NCI-H524 treated with DMSO at 0.1 percent for 48 hours (cell line): ENCODE measurements around the gene AGRP.
A peak's percentile ranks its signal among the peaks of the same experiment; 100 is the strongest.
"Not testable (repeated sequence)": the region's sequence is repeated elsewhere in the genome, so short reads cannot be mapped to it uniquely, and the experiment has no call there.

ENCODE experiments used
- DNase-seq: peaks from one replicate; lab custom pipeline; 2025; lab: John Stamatoyannopoulos, UW

Gene AGRP, protein sequence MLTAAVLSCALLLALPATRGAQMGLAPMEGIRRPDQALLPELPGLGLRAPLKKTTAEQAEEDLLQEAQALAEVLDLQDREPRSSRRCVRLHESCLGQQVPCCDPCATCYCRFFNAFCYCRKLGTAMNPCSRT

DNA sequence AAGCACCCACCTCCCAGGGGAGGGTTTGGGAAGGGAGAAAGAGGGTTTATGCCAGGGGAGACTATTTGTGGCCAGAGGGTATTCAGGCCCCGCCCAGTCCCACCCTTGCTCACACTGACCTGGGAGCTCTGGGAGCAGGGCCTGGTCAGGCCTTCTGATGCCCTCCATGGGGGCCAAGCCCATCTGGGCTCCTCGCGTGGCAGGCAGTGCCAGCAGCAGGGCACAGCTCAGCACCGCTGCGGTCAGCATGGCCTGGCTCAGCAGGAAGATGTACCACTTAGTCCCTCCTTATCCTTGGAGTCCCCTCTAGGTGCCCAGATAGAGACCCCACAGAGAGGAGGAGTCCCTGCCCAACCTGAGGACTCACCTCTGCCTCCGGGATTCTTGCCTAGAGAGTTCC is at the start of gene AGRP:
Gene AGRP (minus strand): TSS at position 398 of the 400 bp plus-strand sequence. CDS start 149 bp downstream, at position 249.
- DNase-seq: no peak

DNA sequence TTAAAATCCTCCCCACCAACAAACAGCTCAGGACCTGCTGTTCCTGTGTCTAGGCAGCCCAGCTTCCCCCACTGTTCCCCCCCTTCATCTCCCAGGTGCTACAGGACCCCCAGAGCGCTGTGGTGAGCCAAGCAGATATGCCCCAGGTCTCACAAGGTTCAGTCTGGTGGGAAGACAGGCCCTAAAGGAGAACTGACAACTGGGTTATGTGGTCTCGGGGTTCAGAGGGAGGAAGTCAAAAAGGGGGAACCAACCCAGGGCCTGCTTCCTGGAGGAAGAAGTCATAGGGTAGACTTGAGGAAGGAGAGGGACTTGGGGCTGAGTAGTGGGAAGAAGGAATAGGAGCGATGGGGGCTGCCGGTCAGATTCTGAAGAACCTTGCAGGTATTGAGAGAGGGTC is 47.9 kb upstream of the AGRP start:
- no peak for DNase-seq

DNA sequence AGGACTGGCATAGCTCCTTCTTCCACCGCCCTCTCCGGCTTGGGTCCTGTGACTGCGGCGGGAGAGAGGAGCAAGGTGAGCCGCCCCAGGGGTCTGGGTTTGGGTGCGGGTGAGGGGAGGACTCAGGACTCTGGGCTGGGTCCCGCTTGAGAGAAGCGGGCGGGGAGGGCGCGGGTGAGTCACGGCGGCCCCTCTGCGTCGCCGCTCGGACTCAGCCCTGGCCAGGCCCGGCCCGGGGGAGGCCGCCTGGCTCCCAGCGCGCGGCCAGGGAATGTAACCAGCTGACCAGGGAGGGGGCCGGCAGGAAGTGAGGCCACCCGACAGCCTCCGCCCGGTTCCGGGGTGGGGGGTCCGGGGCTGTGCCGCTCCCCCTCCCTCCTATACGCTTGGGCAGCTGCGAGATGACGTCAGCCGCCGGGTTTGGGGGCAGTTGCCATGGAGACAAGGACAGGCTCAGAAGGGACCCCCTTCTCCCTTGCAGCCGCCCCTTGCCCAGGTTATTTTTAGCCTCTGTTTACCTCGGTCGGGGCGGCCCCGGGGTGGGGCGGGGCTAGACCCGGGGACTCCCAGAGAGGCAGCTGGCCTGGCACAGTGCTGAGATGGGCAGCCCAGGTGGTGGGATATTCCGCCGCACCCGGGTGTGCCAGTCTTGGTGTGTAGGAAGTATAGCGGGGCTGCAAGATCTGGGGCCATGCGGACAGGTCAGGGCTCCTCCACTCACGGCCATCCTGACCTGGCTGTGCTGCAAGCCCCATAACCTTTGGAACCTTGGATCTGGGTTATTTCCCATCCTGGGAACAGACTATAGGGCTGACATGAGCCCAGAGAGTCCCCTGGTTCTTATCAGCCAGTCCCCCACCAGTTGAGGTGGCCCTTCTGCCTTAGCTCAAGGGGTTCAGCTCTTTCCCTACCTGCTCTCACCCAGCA is 46.9 kb upstream of the AGRP start:
- no peak for DNase-seq

DNA sequence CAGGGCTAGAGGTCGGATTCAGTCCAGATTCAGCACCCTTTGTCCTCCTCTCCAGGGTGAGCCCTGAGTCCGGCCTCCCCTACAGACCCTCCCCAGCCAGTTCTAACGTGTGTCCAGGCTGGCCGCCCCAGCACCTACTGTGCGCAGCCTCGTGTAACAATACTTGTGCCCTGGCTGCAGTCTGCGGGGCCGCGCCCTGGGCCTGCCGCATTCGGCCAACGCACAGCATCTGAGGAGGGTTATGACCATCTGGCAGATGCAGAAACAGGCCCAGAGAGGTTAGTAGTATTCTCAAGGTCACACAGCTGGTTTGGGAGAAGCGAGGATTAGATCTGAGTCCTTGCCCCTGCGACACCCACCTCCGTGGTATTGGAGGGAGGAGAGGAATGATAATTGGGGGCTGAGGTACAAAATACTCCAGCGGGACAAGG is 46.2 kb upstream of the AGRP start:
- DNase-seq: no peak

DNA sequence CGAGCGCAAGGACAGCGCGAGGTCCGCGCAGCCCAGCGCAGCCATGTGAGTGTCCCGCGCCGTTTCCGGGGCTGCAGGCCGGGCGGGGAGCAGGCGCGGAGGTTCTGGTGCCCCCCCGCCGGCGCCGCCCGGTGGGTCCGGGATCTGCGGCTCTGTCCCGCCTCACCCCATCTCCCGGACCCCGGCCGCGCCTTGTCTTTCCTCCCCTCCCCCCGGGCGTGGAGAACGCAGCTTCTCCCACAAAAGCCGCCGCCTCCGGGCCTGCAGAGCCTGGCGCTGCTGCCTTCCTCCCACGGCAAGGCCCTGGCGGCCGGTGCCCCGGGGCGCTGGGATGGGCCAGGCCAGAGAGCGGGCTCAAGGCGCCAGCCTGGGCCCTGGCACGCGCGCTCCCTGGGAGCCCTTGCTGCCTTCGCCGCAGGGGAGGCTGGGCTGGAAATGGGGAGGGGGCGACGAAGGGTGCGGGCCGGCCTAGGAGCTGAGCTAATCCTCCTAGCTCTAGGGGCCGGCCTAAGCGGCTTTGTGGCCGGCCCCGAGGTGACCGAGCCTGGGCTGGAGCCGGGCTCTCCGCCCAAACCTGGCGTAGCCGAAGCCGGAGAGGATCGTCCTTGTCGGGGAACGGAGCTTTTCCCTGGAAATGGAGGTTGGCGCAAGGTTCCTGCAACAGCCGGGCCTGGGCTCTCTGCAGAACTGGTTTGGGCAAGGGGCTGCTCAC is 45.7 kb upstream of the AGRP start:
- no peak for DNase-seq

DNA sequence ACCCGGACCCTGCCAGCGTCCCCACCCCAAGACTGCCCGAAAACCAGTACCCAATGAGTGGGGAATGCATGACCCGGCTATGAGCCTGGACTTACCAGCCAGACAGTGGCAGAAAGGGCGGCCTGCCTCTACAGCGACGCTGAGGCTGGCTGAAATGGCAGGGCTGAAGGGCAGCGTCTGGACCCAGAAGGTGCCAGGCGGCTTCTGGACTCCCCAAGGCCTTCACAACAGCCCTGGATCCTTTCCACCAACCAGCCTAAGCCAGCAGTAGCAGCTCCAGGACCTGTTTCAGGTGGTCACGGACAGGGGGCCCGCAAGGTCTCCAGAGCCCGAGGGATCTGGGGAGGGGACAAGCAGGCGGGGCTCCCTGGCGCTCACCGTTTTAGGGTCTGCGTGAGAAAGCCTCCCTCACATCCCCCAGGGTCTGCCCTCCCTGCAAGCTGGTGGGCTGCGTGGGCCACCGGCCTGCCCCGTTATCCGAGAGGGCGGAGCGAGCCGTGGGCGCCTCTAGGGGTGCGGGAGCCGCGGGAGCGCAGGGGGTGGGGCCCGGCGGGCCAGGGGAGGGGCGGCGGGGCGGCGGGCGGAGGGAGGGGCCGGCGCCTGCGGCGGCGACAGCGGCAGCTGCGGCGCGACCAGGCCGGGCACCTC is 45.0 kb upstream of the AGRP start, which contains the start of gene RIPOR1:
Gene RIPOR1 (plus strand): TSS at position 608 of the 648 bp plus-strand sequence. CDS start 9,618 bp downstream, outside the sequence.
- no peak for DNase-seq

DNA sequence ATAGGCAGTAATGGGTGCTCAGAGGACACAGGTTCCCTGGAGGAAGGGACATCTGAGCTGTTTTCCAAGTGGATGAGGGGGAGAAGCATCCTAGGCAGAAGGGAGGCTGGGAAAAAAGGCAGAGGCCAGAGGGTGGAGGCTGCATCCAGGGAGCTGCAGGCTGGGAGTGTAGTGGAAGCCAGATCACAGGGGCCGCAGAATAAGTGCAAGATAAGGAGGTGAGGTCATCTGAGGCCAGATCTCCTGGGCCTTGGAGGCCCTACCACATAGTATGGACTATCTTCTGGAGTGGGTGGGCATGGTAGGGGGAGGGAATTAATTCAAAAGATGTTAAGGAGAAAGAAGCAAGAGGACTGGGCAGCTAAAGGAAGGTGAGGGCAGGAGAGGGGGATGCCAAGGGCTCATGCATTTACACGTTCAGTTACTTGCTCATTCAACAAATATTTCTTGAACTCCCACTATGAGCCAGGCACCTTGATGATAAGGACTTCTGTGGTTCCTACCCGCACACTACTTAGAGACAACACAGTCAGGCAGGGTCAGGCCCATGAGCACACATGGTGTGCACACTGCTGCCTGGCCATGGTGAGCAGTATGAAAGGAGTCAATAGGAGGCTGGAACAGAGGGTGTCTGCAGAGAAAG is 42.9 kb upstream of the AGRP start:
- DNase-seq: no peak

DNA sequence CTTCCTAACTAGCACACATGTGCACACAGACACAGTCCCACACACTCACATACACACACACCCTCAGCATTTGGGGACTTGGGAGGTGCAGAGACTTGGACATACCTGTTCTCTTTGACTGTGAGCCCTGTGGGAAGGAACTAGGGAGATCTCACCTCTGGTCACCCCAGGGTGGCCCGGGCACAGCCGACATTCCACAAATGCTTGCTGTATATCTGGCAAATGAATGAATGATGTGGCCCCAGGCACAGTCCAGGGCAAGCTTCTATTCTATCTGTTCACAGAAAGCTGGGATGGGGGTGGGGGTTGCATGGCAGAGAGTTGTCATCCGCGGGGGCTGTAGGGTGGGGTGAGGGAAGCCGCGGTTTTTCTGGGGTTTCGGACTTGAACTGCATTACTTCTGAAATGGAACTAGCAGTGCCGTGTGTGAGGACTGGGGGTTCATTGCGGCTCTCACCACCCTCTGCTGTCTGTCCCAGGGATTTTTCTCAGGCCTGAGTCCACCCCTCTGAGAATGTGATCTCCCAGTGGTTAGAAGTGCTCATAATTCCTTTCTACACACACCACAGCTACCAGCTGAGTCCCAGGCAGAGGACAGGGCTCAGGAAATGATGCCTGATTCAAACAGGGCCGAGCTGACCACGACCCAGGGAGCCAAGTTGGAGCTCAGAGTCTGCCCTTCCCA is 42.0 kb upstream of the AGRP start:
- no peak for DNase-seq

DNA sequence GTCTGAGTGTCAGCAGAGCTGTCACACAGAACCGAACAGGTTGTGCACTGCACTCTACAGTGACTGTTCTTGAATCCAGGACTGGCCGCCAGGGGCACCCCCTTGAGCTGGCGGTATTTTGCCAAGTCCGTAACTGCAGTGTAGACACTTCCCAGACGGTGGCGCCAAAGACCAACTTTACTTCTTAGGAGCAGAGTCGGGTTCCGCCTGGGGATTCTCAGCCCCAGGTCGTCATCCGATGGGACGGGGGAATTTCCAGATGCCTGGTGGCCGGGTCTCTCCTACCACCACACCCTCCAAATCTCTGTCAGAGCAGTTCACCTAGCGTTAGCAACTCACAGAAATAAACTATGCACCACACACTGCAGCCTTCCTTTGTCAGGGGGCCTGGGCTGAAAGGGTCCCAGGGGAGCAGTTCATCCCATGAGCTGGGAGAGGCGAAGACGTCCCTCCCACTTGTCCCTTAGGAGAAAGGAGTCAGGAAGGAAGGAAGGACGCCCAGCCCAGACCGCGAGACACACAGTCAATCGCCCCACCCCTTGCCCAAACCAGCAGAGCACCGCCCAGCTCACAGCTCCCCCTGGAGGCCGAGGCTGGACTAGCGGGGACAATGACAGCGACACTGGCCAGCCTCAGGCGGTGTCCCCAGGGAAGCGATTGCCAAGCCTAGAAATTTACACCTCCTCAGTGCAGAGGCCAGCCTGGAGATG is 37.9 kb upstream of the AGRP start:
- DNase-seq: peak; percentile 74

DNA sequence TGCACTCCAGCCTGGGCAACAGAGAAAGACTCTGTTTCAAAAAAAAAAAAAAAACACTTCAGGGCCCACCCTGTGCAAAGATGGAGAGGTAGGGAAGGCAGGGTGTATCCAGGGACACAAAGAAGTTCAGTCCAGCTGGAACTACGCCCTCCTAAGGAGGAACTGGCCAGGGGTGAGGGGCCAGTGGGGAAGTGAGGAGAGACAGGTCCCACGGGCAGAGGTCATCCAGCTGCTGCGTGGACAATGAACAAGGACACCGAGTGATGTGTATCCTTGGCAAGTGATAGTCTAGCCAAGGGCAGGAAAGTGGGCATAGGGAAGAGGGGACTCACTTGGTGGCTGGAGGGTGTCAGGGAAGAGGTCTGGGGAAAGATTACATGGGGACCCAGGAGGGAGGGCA is 35.9 kb upstream of the AGRP start:
- DNase-seq: no peak

DNA sequence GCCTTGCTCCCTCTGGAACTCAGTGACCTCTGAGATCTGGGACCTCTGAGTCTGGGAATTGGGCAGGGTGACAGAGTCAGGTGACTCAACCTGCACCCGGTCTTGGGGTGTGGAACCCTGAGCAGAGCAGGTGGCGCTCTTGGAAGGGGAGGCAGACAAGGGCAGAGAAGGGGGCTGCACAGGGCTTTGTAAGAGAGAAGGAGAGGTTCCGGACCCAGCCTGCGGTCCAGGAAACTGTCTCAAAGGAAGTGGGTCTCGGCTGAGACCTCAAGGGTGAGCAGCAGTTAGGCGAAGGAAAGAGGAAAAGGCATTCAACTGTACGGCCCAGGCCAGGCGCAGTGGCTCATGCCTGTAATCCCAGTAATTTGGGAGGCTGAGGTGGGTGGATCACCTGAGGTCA is 35.3 kb upstream of the AGRP start:
- DNase-seq: no peak

DNA sequence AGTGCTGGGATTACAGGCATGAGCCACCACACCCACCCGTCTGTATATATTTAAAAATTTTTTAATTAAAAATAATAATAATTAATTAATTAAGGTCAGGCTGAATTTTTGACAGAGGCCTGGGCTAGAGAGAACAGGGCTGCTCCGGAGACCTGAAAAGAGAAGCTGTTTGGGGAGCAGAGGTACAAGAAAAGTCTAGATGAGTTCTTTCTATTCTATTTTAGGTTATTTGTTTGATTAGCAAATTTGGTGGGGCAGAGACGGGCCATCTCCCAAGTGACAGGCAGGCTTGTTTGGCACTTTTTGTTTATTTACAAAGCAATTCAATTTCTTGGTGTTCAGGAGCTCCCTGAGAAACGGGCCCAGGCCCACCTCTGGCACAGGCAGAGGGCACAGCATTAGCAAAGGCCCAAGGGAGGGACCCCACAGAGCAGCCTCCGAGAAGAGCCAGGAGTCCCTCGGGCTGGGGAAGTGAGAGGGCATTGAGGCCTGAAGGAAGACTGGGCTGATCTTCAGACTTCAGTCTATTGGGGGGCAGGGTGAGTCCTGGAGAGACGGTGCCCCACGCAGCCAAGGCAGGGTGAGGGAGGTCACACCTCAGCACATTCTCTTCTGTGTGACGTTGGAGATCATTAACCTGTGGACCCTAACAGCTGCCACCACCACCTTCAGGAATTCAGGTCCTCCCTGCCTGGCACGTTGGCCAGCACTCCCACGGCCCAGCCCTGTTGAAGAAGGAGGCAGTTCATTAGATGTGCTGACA is 34.5 kb upstream of the AGRP start:
- DNase-seq: no peak

DNA sequence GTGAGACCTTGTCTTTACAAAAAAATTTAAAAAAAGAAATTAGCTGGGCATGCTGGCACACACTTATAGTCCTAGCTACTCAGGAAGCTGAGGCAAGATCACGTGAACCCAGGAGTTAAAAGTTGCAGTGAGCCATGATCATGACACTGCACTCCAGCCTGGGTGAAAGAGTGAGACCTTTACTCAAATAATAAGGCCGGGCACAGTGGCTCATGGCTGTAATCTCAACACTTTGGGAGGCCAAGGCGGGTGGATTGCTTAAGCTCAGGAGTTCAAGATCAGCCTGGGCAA is 33.8 kb upstream of the AGRP start:
- no peak for DNase-seq

DNA sequence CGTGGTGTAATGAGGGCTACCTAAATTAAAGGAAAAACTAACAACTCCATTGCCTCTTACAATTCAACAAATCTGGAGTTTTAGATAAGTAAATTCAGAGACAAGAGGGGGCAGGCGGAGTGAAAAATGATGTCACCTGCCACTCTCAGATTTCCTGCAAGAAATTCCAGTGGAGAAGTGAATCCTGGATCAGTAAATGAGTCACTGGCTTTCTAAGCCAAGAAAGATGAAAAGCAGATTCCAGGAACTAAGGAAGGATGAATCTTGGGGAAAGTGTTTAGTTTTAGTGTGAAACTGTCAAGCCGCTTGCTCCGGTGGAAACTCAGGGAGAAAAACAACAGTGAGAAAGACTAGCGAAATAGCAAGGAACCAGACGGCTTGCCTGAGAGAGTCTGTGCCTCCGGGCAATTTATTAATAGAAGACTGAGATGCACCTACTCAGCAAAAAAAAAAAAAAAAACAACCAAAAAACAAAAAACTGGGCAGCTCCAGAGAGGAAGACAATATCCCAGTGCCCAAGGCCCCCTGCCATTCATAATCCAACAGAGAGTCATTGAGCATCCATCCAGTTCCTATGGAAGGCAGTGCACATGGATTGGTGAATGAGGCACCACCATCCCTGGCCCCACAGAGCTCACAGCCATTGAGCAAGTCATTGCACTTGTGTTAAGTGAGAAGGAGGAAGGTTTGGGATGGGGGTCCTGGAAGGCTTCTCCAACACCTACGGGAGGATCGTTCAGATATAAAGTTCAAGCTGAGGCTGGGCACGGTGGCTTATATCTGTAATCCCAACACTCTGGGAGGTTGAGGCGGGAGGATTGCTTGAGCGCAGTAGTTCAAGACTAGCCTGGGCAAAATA is 33.2 kb upstream of the AGRP start:
- no peak for DNase-seq

DNA sequence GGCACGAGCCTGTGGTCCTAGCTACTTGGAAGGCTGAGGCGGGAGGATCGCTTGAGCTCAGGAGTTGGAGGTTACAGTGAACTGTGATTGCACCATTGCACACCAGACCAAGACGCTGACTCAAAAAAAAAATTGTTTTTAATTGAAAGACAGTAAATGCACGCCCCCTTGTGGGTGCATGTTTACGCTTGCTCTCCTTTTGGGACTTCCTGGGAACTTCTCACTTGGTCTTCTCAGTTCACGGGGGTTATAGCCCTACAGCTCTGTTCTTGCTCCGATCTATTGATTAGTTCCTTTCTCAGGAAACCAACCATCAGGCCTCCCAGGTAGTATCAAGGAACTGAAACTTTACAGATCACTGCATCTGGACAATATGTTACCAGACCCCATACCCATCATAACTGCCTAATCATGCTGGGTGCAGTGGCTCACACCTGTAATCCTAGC is 31.1 kb upstream of the AGRP start:
- DNase-seq: peak; percentile 12

DNA sequence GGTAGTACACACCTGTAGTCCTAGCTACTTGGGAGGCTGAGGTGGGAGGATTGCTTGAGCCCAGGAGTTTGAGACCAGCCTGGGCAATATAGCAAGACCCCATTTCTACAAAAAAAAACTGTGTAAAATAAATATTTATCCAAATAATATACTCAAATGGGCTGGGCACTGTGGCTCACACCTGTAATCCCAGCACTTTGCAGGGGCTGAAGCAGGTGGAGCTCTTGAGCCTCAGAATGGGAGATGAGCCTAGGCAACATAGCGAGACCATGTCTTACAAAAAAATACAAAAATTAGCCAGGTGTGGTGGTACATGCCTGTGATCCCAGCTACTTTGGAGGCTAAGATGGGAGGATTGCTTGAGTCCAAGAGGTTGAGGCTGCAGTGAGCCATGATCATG is 30.5 kb upstream of the AGRP start:
- not testable (repeated sequence) for DNase-seq

DNA sequence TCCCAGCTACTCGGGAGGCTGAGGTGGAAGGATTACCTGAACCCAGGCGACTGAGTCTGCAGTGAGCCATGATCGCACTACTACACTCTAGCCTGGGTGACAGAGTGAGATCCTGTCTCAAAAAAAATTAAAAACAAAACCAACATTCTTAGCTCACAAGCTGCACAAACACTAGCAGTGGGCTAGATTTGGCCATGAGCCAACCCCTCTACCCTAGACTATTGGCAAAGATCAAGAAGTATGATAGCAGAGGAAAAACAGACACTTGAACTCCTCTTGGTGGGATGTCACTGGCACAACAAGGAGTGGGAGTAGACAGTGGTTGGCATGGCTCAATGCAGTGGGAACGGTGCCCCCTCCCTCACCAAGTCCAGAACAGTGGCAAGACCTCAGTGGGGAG is 25.7 kb upstream of the AGRP start:
- no peak for DNase-seq

DNA sequence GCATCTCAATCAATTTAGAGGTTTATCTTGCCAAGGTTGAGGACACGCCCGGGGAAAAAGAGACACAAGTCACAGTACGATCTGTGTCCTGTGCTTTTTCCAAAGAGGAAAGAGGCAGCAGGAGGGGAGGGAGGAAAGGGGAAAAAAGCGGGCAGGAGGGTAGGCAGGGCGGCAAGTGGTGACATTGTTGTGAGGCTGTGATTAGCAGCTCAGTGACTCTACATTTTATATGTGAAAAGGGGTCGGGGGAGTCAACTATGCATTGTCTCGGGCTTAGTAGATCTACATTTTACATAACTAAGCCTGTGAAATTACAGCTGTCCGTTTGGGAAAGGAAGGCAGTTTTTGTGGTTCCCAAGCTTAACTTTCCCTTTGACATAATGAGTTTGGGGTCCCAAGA is 23.1 kb upstream of the AGRP start:
- DNase-seq: no peak
